ENCODE results near the gene CALCOCO1.

GRCh38 chr12:53743266-53744129 lies 16.2 kb upstream of the CALCOCO1 start:
- no peak for TF ChIP-seq POLR2A (IDR thresholded peaks at IDR 0.05)
- TF ChIP-seq CTCF (IDR thresholded peaks at IDR 0.05), result peak; percentile 84 to 97 (median 91)
- no peak for TF ChIP-seq POLR2AphosphoS5 (IDR thresholded peaks at IDR 0.05)
- no peak for TF ChIP-seq EP300 (IDR thresholded peaks at IDR 0.05)
